Measurements from ENCODE around the gene CAST. TPM values are rescaled to one million over a fixed set of nuclear protein-coding genes. Genes with fewer than 3 reads are reported as not detected.

CAST gene
- total RNA-seq, 2 donors from 2014 or later, result 33.5 to 36.2 TPM

DNA sequence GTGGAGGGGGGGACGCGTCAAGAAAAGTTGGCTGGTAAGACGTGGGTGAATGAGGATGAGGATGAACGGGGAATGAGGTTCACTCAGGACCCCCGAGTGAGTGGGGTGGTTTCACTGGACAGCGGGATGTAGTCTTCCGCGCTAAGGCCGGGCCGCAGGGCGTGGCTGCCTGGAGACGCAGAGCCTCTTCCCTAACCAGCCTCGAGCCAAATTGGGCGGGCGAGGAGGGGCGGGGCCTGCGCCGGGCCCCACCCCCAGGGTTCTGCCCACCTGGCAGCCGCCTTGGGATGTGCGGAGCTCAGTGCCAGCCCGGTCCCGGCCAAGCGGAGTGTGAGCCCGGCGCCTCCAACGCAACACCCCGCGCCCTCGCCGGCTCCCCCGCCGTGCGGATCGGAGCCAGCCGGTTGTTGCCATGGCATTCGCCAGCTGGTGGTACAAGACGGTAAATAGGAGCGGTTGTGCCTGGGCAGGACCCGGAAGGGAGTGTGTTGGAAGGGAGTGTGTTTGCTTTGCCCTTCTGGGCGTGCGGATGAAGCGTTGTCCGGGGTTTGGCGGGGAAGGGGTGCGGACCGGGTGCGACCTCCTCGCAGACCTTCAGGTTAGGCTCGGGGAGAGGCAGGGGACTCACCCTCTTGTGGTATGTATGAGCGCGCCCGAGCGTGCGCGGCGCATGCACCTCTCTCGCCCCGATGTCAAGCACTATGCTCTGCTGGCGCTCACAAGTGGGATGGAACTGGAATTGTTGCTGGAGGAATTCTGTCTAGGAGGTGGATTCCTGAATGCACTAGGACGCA is 746 bp downstream of the CAST start:
- peak; percentile 96 for DNase-seq
- no peak overlapping the region for H3K27ac ChIP-seq (ENCODE audit: low read depth, low read length)
- H3K9me3 Mint-ChIP-seq, result no peaks in the 10 kb centered on the region
- H3K27ac Mint-ChIP-seq, result peak overlapping the region; percentile 82
- H3K9me3 ChIP-seq (ENCODE audit: control insufficient read depth, low read length), result no peaks in the 10 kb centered on the region
- peaks cover 77% of the 10 kb centered on the region for H3K27me3 ChIP-seq (ENCODE audit: control insufficient read depth, insufficient read depth, low read length, poor library complexity, severe bottlenecking)
- TF ChIP-seq, protein P1, sequence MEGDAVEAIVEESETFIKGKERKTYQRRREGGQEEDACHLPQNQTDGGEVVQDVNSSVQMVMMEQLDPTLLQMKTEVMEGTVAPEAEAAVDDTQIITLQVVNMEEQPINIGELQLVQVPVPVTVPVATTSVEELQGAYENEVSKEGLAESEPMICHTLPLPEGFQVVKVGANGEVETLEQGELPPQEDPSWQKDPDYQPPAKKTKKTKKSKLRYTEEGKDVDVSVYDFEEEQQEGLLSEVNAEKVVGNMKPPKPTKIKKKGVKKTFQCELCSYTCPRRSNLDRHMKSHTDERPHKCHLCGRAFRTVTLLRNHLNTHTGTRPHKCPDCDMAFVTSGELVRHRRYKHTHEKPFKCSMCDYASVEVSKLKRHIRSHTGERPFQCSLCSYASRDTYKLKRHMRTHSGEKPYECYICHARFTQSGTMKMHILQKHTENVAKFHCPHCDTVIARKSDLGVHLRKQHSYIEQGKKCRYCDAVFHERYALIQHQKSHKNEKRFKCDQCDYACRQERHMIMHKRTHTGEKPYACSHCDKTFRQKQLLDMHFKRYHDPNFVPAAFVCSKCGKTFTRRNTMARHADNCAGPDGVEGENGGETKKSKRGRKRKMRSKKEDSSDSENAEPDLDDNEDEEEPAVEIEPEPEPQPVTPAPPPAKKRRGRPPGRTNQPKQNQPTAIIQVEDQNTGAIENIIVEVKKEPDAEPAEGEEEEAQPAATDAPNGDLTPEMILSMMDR (conservative IDR thresholded peaks at IDR 0.05), result no peak
- H3K4me1 ChIP-seq (ENCODE audit: control insufficient read depth, insufficient read depth, low read length), result peaks cover 4% of the 10 kb centered on the region
- H3K36me3 ChIP-seq (ENCODE audit: control insufficient read depth, insufficient read depth, low read length), result no peaks in the 10 kb centered on the region
- H3K9ac ChIP-seq (ENCODE audit: extremely low read depth, low read length, poor library complexity, severe bottlenecking), result no peak overlapping the region
- peak overlapping the region; percentile 82 for H3K4me3 ChIP-seq (ENCODE audit: low read length)
- H3K4me3 Mint-ChIP-seq, result peak overlapping the region; percentile 79
- H3K27me3 Mint-ChIP-seq (ENCODE audit: insufficient read depth), result peaks cover 80% of the 10 kb centered on the region
- peaks cover 25% of the 10 kb centered on the region for H3K4me1 Mint-ChIP-seq
- WGBS, 2 experiments (ENCODE audit: insufficient coverage in 1 of 2, insufficient read length in 1 of 2), result 0% methylated on average over 24 to 60 of the region's 60 CpGs
- no peaks in the 10 kb centered on the region for H3K36me3 Mint-ChIP-seq (ENCODE audit: low read depth)

DNA sequence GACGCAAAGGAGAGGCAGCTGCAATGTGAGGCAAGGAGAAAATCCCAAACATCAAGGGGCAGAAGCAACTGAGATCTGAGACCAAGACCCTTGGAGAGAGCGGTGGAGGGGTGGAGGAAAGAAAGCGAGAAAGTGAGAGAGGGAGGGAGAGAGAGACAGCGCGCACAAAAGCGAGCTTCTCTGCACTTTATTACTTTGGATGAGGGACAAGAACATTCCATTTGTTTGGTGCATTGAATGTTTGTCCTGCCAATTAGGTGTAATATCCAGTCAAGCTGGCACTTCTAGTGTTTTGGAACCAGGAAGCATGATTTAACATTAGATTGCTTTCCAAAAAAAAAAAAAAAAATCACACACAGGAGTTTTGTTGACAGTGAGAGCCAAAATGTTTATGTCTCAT is 1.4 kb downstream of the CAST start:
- TF ChIP-seq, protein P1 (conservative IDR thresholded peaks at IDR 0.05), result no peak
- Mint-ChIP-seq H3K27me3 (ENCODE audit: insufficient read depth) (peaks cover 75% of the 10 kb centered on the region), H3K4me3 (peak overlapping the region; percentile 79), H3K9me3 (no peaks in the 10 kb centered on the region), H3K4me1 (peaks cover 26% of the 10 kb centered on the region), H3K36me3 (ENCODE audit: low read depth) (no peaks in the 10 kb centered on the region), H3K27ac (no peak overlapping the region)
- 11 to 19% methylated on average over 6 of the region's 6 CpGs for WGBS, 2 experiments (ENCODE audit: insufficient coverage in 1 of 2, insufficient read length in 1 of 2)
- no peak for DNase-seq
- Histone ChIP-seq H3K36me3 (ENCODE audit: control insufficient read depth, insufficient read depth, low read length) (no peaks in the 10 kb centered on the region), H3K9me3 (ENCODE audit: control insufficient read depth, low read length) (no peaks in the 10 kb centered on the region), H3K4me3 (ENCODE audit: low read length) (peak overlapping the region; percentile 82), H3K4me1 (ENCODE audit: control insufficient read depth, insufficient read depth, low read length) (peaks cover 4% of the 10 kb centered on the region), H3K27me3 (ENCODE audit: control insufficient read depth, insufficient read depth, low read length, poor library complexity, severe bottlenecking) (peaks cover 70% of the 10 kb centered on the region), H3K9ac (ENCODE audit: extremely low read depth, low read length, poor library complexity, severe bottlenecking) (no peak overlapping the region), H3K27ac (ENCODE audit: low read depth, low read length) (no peak overlapping the region)

DNA sequence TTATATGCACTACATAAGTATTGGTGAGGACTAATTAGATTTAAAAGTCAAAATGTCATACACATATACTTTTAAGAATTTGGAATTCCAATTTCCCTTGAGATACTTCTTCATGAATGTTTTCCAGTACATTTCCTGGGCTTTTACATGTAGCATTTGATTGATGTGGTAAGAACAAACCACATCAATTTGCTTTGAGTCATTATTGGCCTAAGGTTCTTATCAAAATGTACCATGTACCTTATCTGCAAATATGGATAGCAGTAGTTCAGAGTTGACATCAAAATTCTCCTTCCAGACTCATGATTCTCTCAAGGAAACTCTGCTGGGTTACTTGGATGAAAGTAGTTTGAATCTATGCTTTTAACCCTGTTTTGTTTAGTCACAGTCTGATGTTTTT is 2.5 kb downstream of the CAST start:
- H3K27me3 ChIP-seq (ENCODE audit: control insufficient read depth, insufficient read depth, low read length, poor library complexity, severe bottlenecking), result peaks cover 59% of the 10 kb centered on the region
- H3K36me3 Mint-ChIP-seq (ENCODE audit: low read depth), result no peaks in the 10 kb centered on the region
- H3K9me3 Mint-ChIP-seq, result no peaks in the 10 kb centered on the region
- no peak overlapping the region for H3K4me3 ChIP-seq (ENCODE audit: low read length)
- peaks cover 65% of the 10 kb centered on the region for H3K27me3 Mint-ChIP-seq (ENCODE audit: insufficient read depth)
- no peak overlapping the region for H3K27ac Mint-ChIP-seq
- H3K27ac ChIP-seq (ENCODE audit: low read depth, low read length), result no peak overlapping the region
- DNase-seq, result no peak
- peaks cover 4% of the 10 kb centered on the region for H3K4me1 ChIP-seq (ENCODE audit: control insufficient read depth, insufficient read depth, low read length)
- H3K4me3 Mint-ChIP-seq, result no peak overlapping the region
- no peaks in the 10 kb centered on the region for H3K36me3 ChIP-seq (ENCODE audit: control insufficient read depth, insufficient read depth, low read length)
- TF ChIP-seq, protein P1 (conservative IDR thresholded peaks at IDR 0.05), result no peak
- no peak overlapping the region for H3K9ac ChIP-seq (ENCODE audit: extremely low read depth, low read length, poor library complexity, severe bottlenecking)
- no peaks in the 10 kb centered on the region for H3K9me3 ChIP-seq (ENCODE audit: control insufficient read depth, low read length)
- peaks cover 27% of the 10 kb centered on the region for H3K4me1 Mint-ChIP-seq
